GM18867 (cell line): Measurements from ENCODE around the gene POM121.
"Not testable (repeated sequence)": the region's sequence is repeated elsewhere in the genome, so short reads cannot be mapped to it uniquely, and the experiment has no call there.

ENCODE experiments used
- ATAC-seq: cut with Tn5 transposase; IDR thresholded peaks from one replicate; pipeline ENCODE4 v1.9.1; 2021; ENCODE audit warnings: mild to moderate bottlenecking, moderate library complexity; ENCODE audit not compliant: unreplicated experiment

POM121 gene

GRCh38 chr7:72990146-72990913, 65.4 kb downstream of the POM121 start:
- not testable (repeated sequence) for ATAC-seq

GRCh38 chr7:72995484-72995883, 70.6 kb downstream of the POM121 start:
- ATAC-seq: not testable (repeated sequence)

DNA sequence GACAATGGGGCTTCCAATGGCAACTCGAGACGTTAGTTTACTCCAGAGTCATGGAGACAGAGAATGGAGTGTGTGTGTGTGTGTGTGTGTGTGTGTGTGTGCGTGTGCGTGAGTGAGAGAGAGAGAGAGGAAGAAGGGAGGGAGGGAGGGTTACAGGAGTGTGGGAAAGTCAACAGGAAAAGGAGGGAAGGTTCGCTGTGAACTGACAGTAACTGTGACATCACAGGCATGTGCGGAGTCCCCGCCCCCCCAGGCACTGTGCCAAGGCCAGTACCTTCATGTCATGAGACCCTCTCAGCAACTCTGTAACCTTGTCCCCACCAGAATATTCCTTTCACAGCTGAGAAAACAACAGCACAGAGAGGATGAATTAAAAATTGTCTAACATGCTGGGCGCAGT, 72.6 kb downstream of the POM121 start:
- not testable (repeated sequence) for ATAC-seq

GRCh38 chr7:72997887-72998468, 73.1 kb downstream of the POM121 start:
- ATAC-seq: not testable (repeated sequence)
